Parathyroid adenoma (tissue), 2 donors: ENCODE results near the gene GSTA5.
"Not testable (repeated sequence)": the region's sequence is repeated elsewhere in the genome, so short reads cannot be mapped to it uniquely, and the experiment has no call there.

Experiments
- H2AFZ ChIP-seq: fragments of 300-600 bp; sonication (generic); one replicate; pipeline ENCODE4 v1.7.0; 2017; ENCODE audit warnings: antibody characterized with exemption, mild to moderate bottlenecking
- H3K27ac ChIP-seq: fragments of 300-600 bp; sonication (generic); one replicate; pipeline ENCODE4 v1.7.0; 2017
- H3K27me3 ChIP-seq: fragments of 300-600 bp; sonication (generic); one replicate; pipeline ENCODE4 v1.7.0; 2017; ENCODE audit warnings: low read length; ENCODE audit not compliant: control insufficient read depth, insufficient read depth
- H3K36me3 ChIP-seq: fragments of 300-600 bp; sonication (generic); one replicate; pipeline ENCODE4 v1.7.0; 2017; ENCODE audit warnings: low read length; ENCODE audit not compliant: control insufficient read depth, insufficient read depth
- H3K4me1 ChIP-seq: fragments of 300-600 bp; sonication (generic); one replicate; pipeline ENCODE4 v1.7.0; 2017; ENCODE audit warnings: control low read depth
- H3K4me2 ChIP-seq: fragments of 300-600 bp; sonication (generic); one replicate; pipeline ENCODE4 v1.7.0; 2017; ENCODE audit warnings: low read length
- H3K4me3 ChIP-seq: fragments of 300-600 bp; sonication (generic); one replicate; pipeline ENCODE4 v1.7.0; 2017; ENCODE audit warnings: low read depth, low read length
- H3K79me2 ChIP-seq: fragments of 300-600 bp; sonication (generic); one replicate; pipeline ENCODE4 v1.7.0; 2017; ENCODE audit warnings: control low read depth
- H3K9ac ChIP-seq: fragments of 300-600 bp; sonication (generic); one replicate; pipeline ENCODE4 v1.7.0; 2017; ENCODE audit warnings: mild to moderate bottlenecking
- H3K9me3 ChIP-seq: fragments of 300-600 bp; sonication (generic); one replicate; pipeline ENCODE4 v1.7.0; 2017; ENCODE audit warnings: low read length; ENCODE audit not compliant: control insufficient read depth
- CTCF ChIP-seq: fragments of 300-600 bp; sonication (generic); IDR thresholded peaks from one replicate; pipeline ENCODE4 v1.7.0; 2017; ENCODE audit warnings: antibody characterized with exemption, mild to moderate bottlenecking
- donor health status: primary hyperparathyroidism.

The GSTA5 gene

GRCh38 chr6:52871621-52872020, 31.0 kb upstream of the GSTA5 start:
- no peak overlapping the region for H2AFZ ChIP-seq
- no peaks in the 10 kb centered on the region for H3K27me3 ChIP-seq
- no peak overlapping the region for H3K4me2 ChIP-seq
- no peak for TF ChIP-seq CTCF
- H3K27ac ChIP-seq: no peak overlapping the region
- H3K79me2 ChIP-seq: no peaks in the 10 kb centered on the region
- H3K4me1 ChIP-seq: peaks cover 9% of the 10 kb centered on the region
- H3K9me3 ChIP-seq: no peaks in the 10 kb centered on the region
- H3K4me3 ChIP-seq: no peak overlapping the region
- no peak overlapping the region for H3K9ac ChIP-seq
- H3K36me3 ChIP-seq: no peaks in the 10 kb centered on the region

- not testable (repeated sequence) for H2AFZ ChIP-seq, H3K4me1 ChIP-seq, H3K27ac ChIP-seq, H3K4me2 ChIP-seq, H3K27me3 ChIP-seq, H3K4me3 ChIP-seq, H3K36me3 ChIP-seq, H3K79me2 ChIP-seq, H3K9me3 ChIP-seq, H3K9ac ChIP-seq
Measured at GRCh38 chr6:52870335-52871091, 29.9 kb upstream of the GSTA5 start.

- not testable (repeated sequence) for H3K9me3 ChIP-seq, H3K4me1 ChIP-seq, H3K27ac ChIP-seq, H2AFZ ChIP-seq, H3K9ac ChIP-seq, H3K4me2 ChIP-seq, H3K79me2 ChIP-seq, H3K27me3 ChIP-seq, H3K4me3 ChIP-seq, H3K36me3 ChIP-seq
Measured at GRCh38 chr6:52868899-52869298, 28.3 kb upstream of the GSTA5 start.

GRCh38 chr6:52868240-52868639, 27.6 kb upstream of the GSTA5 start:
- no peak overlapping the region for H3K9ac ChIP-seq
- H2AFZ ChIP-seq: no peak overlapping the region
- H3K4me3 ChIP-seq: no peak overlapping the region
- H3K9me3 ChIP-seq: no peaks in the 10 kb centered on the region
- H3K36me3 ChIP-seq: no peaks in the 10 kb centered on the region
- H3K27ac ChIP-seq: no peak overlapping the region
- no peak for TF ChIP-seq CTCF
- H3K4me1 ChIP-seq: peaks cover 2% of the 10 kb centered on the region
- no peaks in the 10 kb centered on the region for H3K79me2 ChIP-seq
- H3K4me2 ChIP-seq: no peak overlapping the region
- H3K27me3 ChIP-seq: no peaks in the 10 kb centered on the region

GRCh38 chr6:52861151-52861550, 20.5 kb upstream of the GSTA5 start:
- not testable (repeated sequence) for H3K4me1 ChIP-seq, H3K4me3 ChIP-seq, H3K9ac ChIP-seq

GRCh38 chr6:52858416-52858815, 17.8 kb upstream of the GSTA5 start:
- H3K36me3 ChIP-seq: no peaks in the 10 kb centered on the region
- TF ChIP-seq CTCF: no peak
- no peak overlapping the region for H2AFZ ChIP-seq
- no peaks in the 10 kb centered on the region for H3K27me3 ChIP-seq
- H3K79me2 ChIP-seq: no peaks in the 10 kb centered on the region
- H3K4me2 ChIP-seq: no peak overlapping the region
- H3K9ac ChIP-seq: no peak overlapping the region
- H3K9me3 ChIP-seq: no peaks in the 10 kb centered on the region
- H3K4me3 ChIP-seq: no peak overlapping the region
- H3K27ac ChIP-seq: no peak overlapping the region
- no peaks in the 10 kb centered on the region for H3K4me1 ChIP-seq

More at GRCh38 chr6:52861151-52861550, 20.5 kb upstream of the GSTA5 start:
- H2AFZ ChIP-seq, H3K9me3 ChIP-seq, H3K4me2 ChIP-seq, H3K27me3 ChIP-seq, H3K36me3 ChIP-seq, H3K79me2 ChIP-seq, H3K27ac ChIP-seq: not testable (repeated sequence)

- H3K4me3 ChIP-seq, H3K27ac ChIP-seq, H3K36me3 ChIP-seq, H3K27me3 ChIP-seq, H3K4me2 ChIP-seq, H3K9me3 ChIP-seq, H3K4me1 ChIP-seq, H3K9ac ChIP-seq, H3K79me2 ChIP-seq: not testable (repeated sequence)
- H2AFZ ChIP-seq: peak overlapping the region; percentile 58
Measured at GRCh38 chr6:52856137-52856536, 15.5 kb upstream of the GSTA5 start.
